ENCODE measurements around the gene PCOLCE2. TPM values are rescaled to one million over a fixed set of nuclear protein-coding genes. Genes with fewer than 3 reads are reported as not detected.
A peak's percentile ranks its signal among the peaks of the same experiment; 100 is the strongest.

The PCOLCE2 gene
- total RNA-seq, 1 donor from 2014 or later: 5.4 TPM

- Histone ChIP-seq H3K9ac (ENCODE audit: low read length) (no peak overlapping the region), H3K9me3 (ENCODE audit: insufficient read depth, low read depth, low read length) (no peaks in the 10 kb centered on the region), H3K27ac (ENCODE audit: low read depth, low read length) (no peak overlapping the region), H3K79me2 (ENCODE audit: insufficient read depth, low read length) (no peaks in the 10 kb centered on the region), H3K27me3 (ENCODE audit: insufficient read depth, low read length) (no peaks in the 10 kb centered on the region), H4K20me1 (ENCODE audit: insufficient read depth, low read length) (no peaks in the 10 kb centered on the region), H3K4me1 (ENCODE audit: insufficient read depth, low read length) (peaks cover 9% of the 10 kb centered on the region), H3K36me3 (ENCODE audit: insufficient read depth, low read length) (no peaks in the 10 kb centered on the region), H3K4me2 (ENCODE audit: low read length) (no peak overlapping the region), H2AFZ (ENCODE audit: low read depth, low read length) (no peak overlapping the region), H3K4me3 (ENCODE audit: insufficient read depth, low read depth, low read length) (no peak overlapping the region)
- Mint-ChIP-seq H3K4me1 (ENCODE audit: low read depth, unreplicated experiment) (peaks cover 12% of the 10 kb centered on the region), H3K27me3 (ENCODE audit: low read depth, unreplicated experiment) (peaks cover 2% of the 10 kb centered on the region), H3K9me3 (ENCODE audit: unreplicated experiment) (peaks cover 6% of the 10 kb centered on the region), H3K4me3 (ENCODE audit: unreplicated experiment) (no peak overlapping the region), H3K36me3 (ENCODE audit: low read depth, unreplicated experiment) (no peaks in the 10 kb centered on the region), H3K27ac (ENCODE audit: unreplicated experiment) (no peak overlapping the region)
- FAIRE-seq (no peak), DNase-seq (ENCODE audit: low read depth) (no peak)
- TF ChIP-seq CTCF (IDR thresholded peaks at IDR 0.05; ENCODE audit: insufficient read depth, low read depth, low read length): no peak
- TF ChIP-seq EZH2 (IDR thresholded peaks at IDR 0.05; ENCODE audit: insufficient read depth, low read length): no peak
These were observed 24.5 kb upstream of the PCOLCE2 start for GRCh38 chr3:142913432-142913831.

GRCh38 chr3:142912402-142913172 is 23.7 kb upstream of the PCOLCE2 start:
- Mint-ChIP-seq H3K4me1 (ENCODE audit: low read depth, unreplicated experiment) (peaks cover 12% of the 10 kb centered on the region), H3K27me3 (ENCODE audit: low read depth, unreplicated experiment) (peaks cover 9% of the 10 kb centered on the region), H3K27ac (ENCODE audit: unreplicated experiment) (no peak overlapping the region), H3K9me3 (ENCODE audit: unreplicated experiment) (peaks cover 5% of the 10 kb centered on the region), H3K36me3 (ENCODE audit: low read depth, unreplicated experiment) (no peaks in the 10 kb centered on the region), H3K4me3 (ENCODE audit: unreplicated experiment) (no peak overlapping the region)
- Histone ChIP-seq H3K79me2 (ENCODE audit: insufficient read depth, low read length) (no peaks in the 10 kb centered on the region), H3K36me3 (ENCODE audit: insufficient read depth, low read length) (no peaks in the 10 kb centered on the region), H3K9me3 (ENCODE audit: insufficient read depth, low read depth, low read length) (no peaks in the 10 kb centered on the region), H2AFZ (ENCODE audit: low read depth, low read length) (no peak overlapping the region), H3K4me3 (ENCODE audit: insufficient read depth, low read depth, low read length) (no peak overlapping the region), H3K27ac (ENCODE audit: low read depth, low read length) (no peak overlapping the region), H3K4me1 (ENCODE audit: insufficient read depth, low read length) (peaks cover 9% of the 10 kb centered on the region), H3K9ac (ENCODE audit: low read length) (no peak overlapping the region), H3K27me3 (ENCODE audit: insufficient read depth, low read length) (no peaks in the 10 kb centered on the region), H4K20me1 (ENCODE audit: insufficient read depth, low read length) (no peaks in the 10 kb centered on the region), H3K4me2 (ENCODE audit: low read length) (no peak overlapping the region)
- DNase-seq (ENCODE audit: low read depth): peak; percentile 12
- TF ChIP-seq CTCF (IDR thresholded peaks at IDR 0.05; ENCODE audit: insufficient read depth, low read depth, low read length) (no peak), EZH2 (IDR thresholded peaks at IDR 0.05; ENCODE audit: insufficient read depth, low read length) (no peak)
- FAIRE-seq: no peak

GRCh38 chr3:142910280-142910679 is 21.4 kb upstream of the PCOLCE2 start:
- TF ChIP-seq CTCF (IDR thresholded peaks at IDR 0.05; ENCODE audit: insufficient read depth, low read depth, low read length) (no peak), EZH2 (IDR thresholded peaks at IDR 0.05; ENCODE audit: insufficient read depth, low read length) (no peak)
- Histone ChIP-seq H3K9me3 (ENCODE audit: insufficient read depth, low read depth, low read length) (no peaks in the 10 kb centered on the region), H3K27me3 (ENCODE audit: insufficient read depth, low read length) (no peaks in the 10 kb centered on the region), H3K4me2 (ENCODE audit: low read length) (no peak overlapping the region), H3K36me3 (ENCODE audit: insufficient read depth, low read length) (no peaks in the 10 kb centered on the region), H3K79me2 (ENCODE audit: insufficient read depth, low read length) (no peaks in the 10 kb centered on the region), H3K9ac (ENCODE audit: low read length) (no peak overlapping the region), H3K27ac (ENCODE audit: low read depth, low read length) (no peak overlapping the region), H2AFZ (ENCODE audit: low read depth, low read length) (no peak overlapping the region), H4K20me1 (ENCODE audit: insufficient read depth, low read length) (no peaks in the 10 kb centered on the region), H3K4me3 (ENCODE audit: insufficient read depth, low read depth, low read length) (no peak overlapping the region), H3K4me1 (ENCODE audit: insufficient read depth, low read length) (peaks cover 9% of the 10 kb centered on the region)
- Mint-ChIP-seq H3K9me3 (ENCODE audit: unreplicated experiment) (peaks cover 3% of the 10 kb centered on the region), H3K27me3 (ENCODE audit: low read depth, unreplicated experiment) (peaks cover 12% of the 10 kb centered on the region), H3K27ac (ENCODE audit: unreplicated experiment) (peak overlapping the region; percentile 55), H3K4me3 (ENCODE audit: unreplicated experiment) (peak overlapping the region; percentile 14), H3K4me1 (ENCODE audit: low read depth, unreplicated experiment) (peaks cover 12% of the 10 kb centered on the region), H3K36me3 (ENCODE audit: low read depth, unreplicated experiment) (peaks cover 2% of the 10 kb centered on the region)
- DNase-seq (ENCODE audit: low read depth): peak; percentile 15
- FAIRE-seq: no peak

All from astrocyte (in vitro differentiated cells and primary cell).